DND-41 (cell line): ENCODE data around the gene PTPRN2.
A peak's percentile ranks its signal among the peaks of the same experiment; 100 is the strongest.

ENCODE experiments used
- ATAC-seq: fragments of 200-7000 bp; cut with Tn5 transposase; 3 replicates; pipeline ENCODE4 v1.9.1; 2021; ENCODE audit warnings: low read depth; ENCODE audit not compliant: insufficient read depth
- DNase-seq: peaks from one replicate; pipeline ENCODE4 v3.0.0-alpha.2; 2020
- H2AFZ ChIP-seq: 2 replicates; pipeline ENCODE4 v1.6.0; 2012; ENCODE audit warnings: low read depth, low read length
- H3K27ac ChIP-seq: 2 replicates; pipeline ENCODE4 v1.5.1; 2012; ENCODE audit warnings: low read length, inconsistent platforms
- H3K27me3 ChIP-seq: fragments of 200-600 bp; sonication (generic); 2 replicates; pipeline ENCODE4 v1.6.0; 2012; ENCODE audit warnings: low read length, mild to moderate bottlenecking, inconsistent platforms; ENCODE audit not compliant: insufficient read depth, poor library complexity
- H3K36me3 ChIP-seq: 2 replicates; pipeline ENCODE4 v1.5.1; 2012; ENCODE audit warnings: low read length, inconsistent platforms; ENCODE audit not compliant: insufficient read depth
- H3K4me1 ChIP-seq: 2 replicates; pipeline ENCODE4 v1.5.1; 2012; ENCODE audit warnings: mild to moderate bottlenecking, low read length; ENCODE audit not compliant: insufficient read depth
- H3K4me2 ChIP-seq: 2 replicates; pipeline ENCODE4 v1.6.0; 2012; ENCODE audit warnings: mild to moderate bottlenecking, moderate library complexity, low read length, inconsistent platforms; ENCODE audit not compliant: insufficient read depth
- H3K4me3 ChIP-seq, 2 experiments: fragments of 200-600 bp in 1 of 2; shearing (Covaris generic) in 1 of 2; 2 replicates each; pipeline ENCODE4 v1.5.1; 2012 to 2016; ENCODE audit warnings: inconsistent platforms in 2 of 2, low read length in 2 of 2, mild to moderate bottlenecking in 2 of 2, low read depth in 1 of 2, moderate library complexity in 1 of 2
- H3K79me2 ChIP-seq: 2 replicates; pipeline ENCODE4 v1.6.0; 2012; ENCODE audit warnings: low read length, inconsistent platforms; ENCODE audit not compliant: insufficient read depth
- H3K9ac ChIP-seq: 2 replicates; pipeline ENCODE4 v1.6.0; 2012; ENCODE audit warnings: low read depth, mild to moderate bottlenecking, inconsistent platforms, low read length, moderate library complexity
- H3K9me3 ChIP-seq: 2 replicates; pipeline ENCODE4 v1.5.1; 2012; ENCODE audit warnings: low read length, moderate library complexity, mild to moderate bottlenecking, inconsistent platforms; ENCODE audit not compliant: insufficient read depth, severe bottlenecking
- H4K20me1 ChIP-seq: 2 replicates; pipeline ENCODE4 v1.6.0; 2012; ENCODE audit warnings: low read length; ENCODE audit not compliant: insufficient read depth
- EZH2 ChIP-seq: IDR thresholded peaks from 3 replicates; pipeline ENCODE4 v1.6.1; 2012; ENCODE audit warnings: borderline replicate concordance, low read depth, mild to moderate bottlenecking, moderate library complexity, low read length, inconsistent platforms; ENCODE audit not compliant: severe bottlenecking
- TF ChIP-seq, protein P1 (sequence below): IDR thresholded peaks from 2 replicates; pipeline ENCODE4 v1.5.1; 2012; ENCODE audit warnings: borderline replicate concordance, low read length, moderate library complexity, mild to moderate bottlenecking; ENCODE audit not compliant: poor library complexity, severe bottlenecking; ENCODE audit errors: extremely low read depth

Gene PTPRN2

DNA sequence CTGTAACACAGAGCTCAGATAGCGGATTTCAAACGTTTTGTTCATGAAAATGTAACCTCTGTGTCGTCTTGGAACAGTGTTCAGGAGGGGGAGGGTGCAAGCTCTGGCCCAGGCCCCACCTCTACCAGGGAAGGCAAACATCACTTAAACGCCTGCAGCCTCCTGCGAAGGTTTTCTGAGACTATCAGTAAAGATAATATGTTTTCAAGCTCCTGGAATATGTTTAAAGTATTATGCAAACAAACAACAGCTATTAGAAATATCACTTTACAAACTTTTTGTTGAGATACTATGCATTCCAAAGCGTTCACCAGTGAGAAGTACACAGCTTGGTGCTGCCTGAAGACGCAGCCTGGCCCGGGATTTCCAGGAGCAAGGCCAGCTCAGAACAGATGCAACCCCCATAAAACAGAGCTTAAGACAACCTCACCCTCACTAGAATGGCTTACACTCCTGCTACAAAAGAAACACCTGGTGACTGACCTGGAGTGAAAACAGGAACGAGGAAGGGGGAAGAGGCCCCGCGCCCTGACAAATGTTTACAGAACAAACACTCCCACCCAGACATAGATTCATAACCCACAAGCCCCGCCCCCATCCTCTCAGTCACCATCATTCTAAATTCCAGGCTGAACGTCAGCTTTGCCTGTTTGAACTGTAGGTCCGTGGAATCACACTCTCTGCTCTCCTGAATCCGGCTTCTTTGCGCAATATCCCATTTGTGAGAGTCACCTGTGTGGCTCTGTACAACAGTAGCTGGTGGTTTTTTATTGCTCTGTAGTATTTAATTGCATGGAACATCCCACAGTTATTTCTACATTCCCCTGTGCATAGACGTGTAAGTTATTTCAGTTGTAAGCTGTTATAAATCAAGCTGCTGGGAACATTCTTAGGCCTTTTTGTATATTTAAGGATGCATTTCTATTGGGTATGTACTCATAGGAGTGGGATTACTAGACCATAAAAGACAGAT, 155.0 kb downstream of the PTPRN2 start:
- Histone ChIP-seq H4K20me1 (peaks cover 25% of the 10 kb centered on the region), H3K4me1 (peaks cover 22% of the 10 kb centered on the region), H3K9me3 (no peaks in the 10 kb centered on the region), H2AFZ (no peak overlapping the region), H3K27me3 (peaks cover 34% of the 10 kb centered on the region), H3K4me3 (no peak overlapping the region), H3K36me3 (no peaks in the 10 kb centered on the region), H3K79me2 (no peaks in the 10 kb centered on the region), H3K4me2 (no peak overlapping the region), H3K9ac (no peak overlapping the region), H3K27ac (no peak overlapping the region)
- no peak for ATAC-seq
- TF ChIP-seq, protein P1, sequence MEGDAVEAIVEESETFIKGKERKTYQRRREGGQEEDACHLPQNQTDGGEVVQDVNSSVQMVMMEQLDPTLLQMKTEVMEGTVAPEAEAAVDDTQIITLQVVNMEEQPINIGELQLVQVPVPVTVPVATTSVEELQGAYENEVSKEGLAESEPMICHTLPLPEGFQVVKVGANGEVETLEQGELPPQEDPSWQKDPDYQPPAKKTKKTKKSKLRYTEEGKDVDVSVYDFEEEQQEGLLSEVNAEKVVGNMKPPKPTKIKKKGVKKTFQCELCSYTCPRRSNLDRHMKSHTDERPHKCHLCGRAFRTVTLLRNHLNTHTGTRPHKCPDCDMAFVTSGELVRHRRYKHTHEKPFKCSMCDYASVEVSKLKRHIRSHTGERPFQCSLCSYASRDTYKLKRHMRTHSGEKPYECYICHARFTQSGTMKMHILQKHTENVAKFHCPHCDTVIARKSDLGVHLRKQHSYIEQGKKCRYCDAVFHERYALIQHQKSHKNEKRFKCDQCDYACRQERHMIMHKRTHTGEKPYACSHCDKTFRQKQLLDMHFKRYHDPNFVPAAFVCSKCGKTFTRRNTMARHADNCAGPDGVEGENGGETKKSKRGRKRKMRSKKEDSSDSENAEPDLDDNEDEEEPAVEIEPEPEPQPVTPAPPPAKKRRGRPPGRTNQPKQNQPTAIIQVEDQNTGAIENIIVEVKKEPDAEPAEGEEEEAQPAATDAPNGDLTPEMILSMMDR: no peak
- TF ChIP-seq EZH2: no peak
- peak; percentile 34 for DNase-seq

DNA sequence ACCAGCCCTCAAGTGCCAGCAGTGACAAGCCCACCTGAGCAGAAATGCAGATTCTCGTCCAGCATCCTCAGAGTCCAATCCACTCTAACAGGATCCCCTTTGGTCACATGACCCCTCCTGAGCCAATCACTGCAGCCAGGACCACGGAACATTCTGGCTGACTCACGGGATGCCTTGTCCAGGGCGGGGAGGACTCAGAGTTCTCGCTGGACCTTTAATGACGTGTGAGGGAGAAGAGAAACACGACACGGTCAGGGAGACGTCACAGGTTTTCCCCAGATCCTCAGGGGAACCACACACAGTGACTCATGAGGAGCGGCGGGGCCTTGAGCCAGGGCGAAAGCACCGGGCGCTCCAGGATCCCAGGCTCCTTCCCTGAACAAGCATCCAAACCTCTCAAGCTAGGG, 155.7 kb downstream of the PTPRN2 start:
- Histone ChIP-seq H4K20me1 (peaks cover 25% of the 10 kb centered on the region), H3K79me2 (no peaks in the 10 kb centered on the region), H3K27me3 (peaks cover 30% of the 10 kb centered on the region), H3K27ac (no peak overlapping the region), H3K4me3 (no peak overlapping the region), H3K36me3 (no peaks in the 10 kb centered on the region), H3K4me1 (peaks cover 22% of the 10 kb centered on the region), H3K9ac (no peak overlapping the region), H3K4me2 (no peak overlapping the region), H2AFZ (no peak overlapping the region), H3K9me3 (no peaks in the 10 kb centered on the region)
- TF ChIP-seq EZH2: no peak
- TF ChIP-seq, protein P1: no peak
- ATAC-seq: no peak
- DNase-seq: no peak

DNA sequence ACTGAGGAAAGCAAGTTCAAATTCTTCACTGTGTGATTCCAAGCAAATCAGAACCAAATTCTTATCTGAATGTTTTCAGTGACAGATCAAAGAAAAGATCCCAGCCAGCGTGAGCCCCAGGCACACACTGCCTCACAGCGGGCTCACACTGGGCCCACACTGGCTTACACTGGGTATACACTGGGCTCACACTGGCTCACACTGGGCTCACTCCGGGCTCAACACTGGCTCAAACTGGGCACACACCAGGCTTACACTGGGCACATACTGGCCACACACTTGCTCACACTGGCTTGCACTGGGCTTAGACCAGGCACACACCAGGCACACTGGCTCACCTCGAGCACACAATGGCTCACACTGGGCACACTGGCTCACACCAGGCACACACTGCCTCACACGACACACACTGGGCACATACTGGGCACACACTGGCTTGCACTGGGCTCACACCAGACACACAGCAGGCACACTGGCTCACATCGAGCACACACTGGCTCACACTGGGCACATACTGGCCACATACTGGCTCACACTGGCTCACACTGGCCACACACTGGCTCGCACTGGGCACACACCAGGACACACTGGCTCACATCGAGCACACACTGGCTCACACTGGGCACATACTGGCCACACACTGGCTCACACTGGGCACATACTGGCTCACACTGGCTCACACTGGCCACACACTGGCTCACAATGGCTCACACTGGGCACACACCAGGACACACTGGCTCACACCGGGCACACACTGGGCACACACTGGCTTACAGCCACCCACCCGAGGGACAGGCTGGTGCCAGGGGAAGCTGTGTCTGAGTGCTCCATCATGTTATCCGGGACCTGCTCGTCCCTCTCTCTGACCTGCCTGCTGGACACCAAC, 156.3 kb downstream of the PTPRN2 start:
- no peak for ATAC-seq
- no peak overlapping the region for H3K9ac ChIP-seq
- TF ChIP-seq, protein P1: no peak
- TF ChIP-seq EZH2: no peak
- no peaks in the 10 kb centered on the region for H3K36me3 ChIP-seq
- no peaks in the 10 kb centered on the region for H3K9me3 ChIP-seq
- H3K4me1 ChIP-seq: peaks cover 22% of the 10 kb centered on the region
- DNase-seq: no peak
- H3K4me3 ChIP-seq: no peak overlapping the region
- peak overlapping the region; percentile 40; the same call in 1 of the 2 replicates for H3K4me2 ChIP-seq
- peaks cover 25% of the 10 kb centered on the region for H4K20me1 ChIP-seq
- no peak overlapping the region for H2AFZ ChIP-seq
- H3K27ac ChIP-seq: no peak overlapping the region
- H3K79me2 ChIP-seq: no peaks in the 10 kb centered on the region
- H3K27me3 ChIP-seq: peaks cover 30% of the 10 kb centered on the region
